Mesenteric fat pad (tissue), 1 donor: Measurements from ENCODE around the gene SP4. TPM values are rescaled to one million over a fixed set of nuclear protein-coding genes. Genes with fewer than 3 reads are reported as not detected.
A peak's percentile ranks its signal among the peaks of the same experiment; 100 is the strongest.

Experiments used
- DNase-seq: peaks from one replicate; pipeline ENCODE4 v3.0.0-alpha.2; 2020; ENCODE audit warnings: low spot score
- long read RNA-seq: library from polyadenylated mRNA; unstranded; transcript quantifications from one replicate; pipeline ENCODE4 v2.0.0, GENCODE V29; 2020
- total RNA-seq: library from RNA; stranded (reverse); fragmentation: NEBNext Ultra II Directional; extraction: Animal tissue kit (Norgen Biotek cat#: 25700); gene quantifications from one replicate; pipeline ENCODE4 v1.2.1, GENCODE V29; 2021
- donor health status: DM: yes; HTN: yes; CAD: no.

SP4 gene
- 3.1 TPM for total RNA-seq
- long read RNA-seq, partial matches to known transcripts, result 0 of 1 reads
- long read RNA-seq, other reads (novel, unspliced or antisense), result 1 of 1 reads

DNA sequence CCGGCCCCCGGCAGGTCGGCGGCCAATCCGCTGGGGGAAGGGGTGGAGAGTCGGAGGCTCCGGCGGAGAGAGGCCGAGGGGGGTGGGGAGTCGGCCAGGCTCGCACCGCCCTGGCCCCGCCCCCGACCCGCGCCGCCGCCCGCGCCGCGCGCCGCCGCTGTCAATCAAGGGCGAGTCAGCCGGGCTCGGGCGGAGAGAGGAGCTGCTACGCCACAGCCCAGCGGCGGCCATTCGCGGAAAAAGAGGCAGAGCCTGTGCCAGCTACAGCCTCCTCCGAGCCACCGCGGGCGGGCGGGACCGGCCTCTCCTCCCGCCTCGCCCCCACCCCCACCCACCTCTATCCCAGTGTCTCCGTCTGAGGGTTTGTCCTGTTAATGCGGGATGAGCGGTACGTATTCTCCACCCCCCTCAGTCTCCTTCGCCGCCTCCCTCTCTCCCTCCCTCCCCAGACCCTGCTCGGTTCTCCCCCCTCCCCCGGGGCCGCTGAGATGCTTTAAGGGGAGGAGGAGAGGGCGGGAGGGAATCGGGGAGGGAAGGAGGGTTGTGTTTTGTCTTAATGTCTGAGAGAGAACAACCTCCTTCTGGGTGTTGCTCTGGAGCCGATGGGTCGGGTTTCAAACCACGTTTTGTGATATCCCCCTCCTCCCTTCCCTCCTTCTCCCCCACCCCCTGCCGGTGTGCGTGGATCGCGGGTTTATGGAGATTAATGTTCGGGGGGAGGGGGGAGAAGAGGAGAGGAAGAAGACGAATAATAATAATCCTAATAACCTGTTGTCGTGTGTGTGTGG is at the start of gene SP4:
Gene SP4, plus strand, starts transcription at position 213 of the 788 bp plus-strand sequence. Its CDS starts 169 bp downstream, at position 382.
- DNase-seq, result peak; percentile 98

DNA sequence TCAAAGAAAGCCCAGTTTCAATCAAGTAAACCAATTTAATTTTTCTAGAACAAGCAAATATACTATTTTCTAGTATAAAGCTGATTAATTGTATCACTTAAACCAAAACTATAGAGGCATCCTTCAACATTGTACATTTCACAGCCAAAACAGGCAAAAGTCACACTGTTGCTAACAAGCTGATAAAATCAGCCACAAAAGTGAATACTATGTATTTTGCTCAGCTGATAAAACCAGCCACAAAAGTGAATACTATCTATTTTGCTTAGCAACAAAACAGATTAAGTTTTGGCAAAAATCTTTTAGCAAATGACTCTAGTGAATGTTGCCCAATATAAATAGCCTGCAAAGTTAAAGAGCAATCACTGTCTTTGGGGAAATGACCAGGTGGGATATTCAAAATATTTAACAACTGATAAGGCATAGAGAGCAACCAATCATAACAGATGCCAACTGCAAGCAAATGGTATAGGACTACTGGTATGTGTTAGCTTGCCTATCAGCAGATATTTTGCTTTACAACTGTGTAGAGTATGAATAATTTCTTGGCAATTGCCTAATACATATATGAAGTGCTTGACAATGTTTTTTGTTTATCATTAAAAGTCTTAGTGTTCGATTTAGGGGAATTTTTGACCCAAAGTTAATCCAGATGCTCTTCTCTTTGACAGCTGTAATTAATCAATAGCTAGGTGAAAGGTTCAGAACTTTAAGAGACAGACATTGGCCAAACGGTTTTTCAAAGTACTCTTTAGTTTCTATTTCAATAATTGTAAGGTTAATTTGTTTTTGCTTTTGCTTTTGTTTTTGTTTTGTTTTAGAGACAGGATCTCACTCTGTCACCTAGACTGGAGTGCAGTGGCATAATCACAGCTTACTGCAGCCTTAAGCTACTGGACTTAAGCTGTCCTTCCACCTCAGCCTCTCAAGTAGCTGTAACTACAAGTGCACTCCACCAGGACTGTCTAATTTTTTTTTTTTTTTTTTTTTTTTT is 44.4 kb upstream of the SP4 start:
- DNase-seq, result no peak

DNA sequence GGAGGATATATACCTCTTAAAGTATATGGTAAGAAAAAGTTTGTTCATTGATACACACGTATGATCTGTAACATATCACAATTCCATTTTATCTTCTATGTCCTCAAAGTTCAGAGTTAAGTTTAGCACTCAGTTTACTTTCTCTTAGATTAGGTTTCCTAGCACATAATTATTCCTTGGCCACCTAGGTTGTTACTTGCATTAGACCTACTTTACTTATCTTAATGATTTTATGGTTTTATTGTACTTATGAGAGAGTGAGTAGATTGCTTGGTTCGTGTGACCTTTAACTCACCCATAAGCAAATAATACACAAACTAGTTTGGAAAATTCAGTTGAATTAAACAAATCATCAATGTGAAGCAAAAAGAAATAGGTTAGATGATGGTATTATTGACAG is 33.9 kb upstream of the SP4 start:
- no peak for DNase-seq

DNA sequence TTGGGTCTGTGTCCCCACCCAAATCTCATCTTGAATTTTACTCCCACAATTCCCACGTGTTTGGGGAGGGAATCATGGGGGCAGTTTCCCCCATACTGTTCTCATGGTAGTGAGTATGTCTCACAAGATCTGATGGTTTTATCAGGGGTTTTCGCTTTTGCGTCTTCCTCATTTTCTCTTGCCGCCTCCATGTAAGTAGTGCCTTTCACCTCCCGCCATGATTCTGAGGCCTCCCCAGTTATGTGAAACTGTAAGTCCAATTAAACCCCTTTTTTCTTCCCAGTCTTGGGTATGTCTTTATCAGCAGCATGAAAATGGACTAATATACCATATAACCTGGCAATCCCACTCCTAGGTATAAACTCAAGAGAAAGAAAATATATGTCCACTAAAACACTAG is 25.9 kb upstream of the SP4 start:
- DNase-seq, result no peak

GRCh38 chr7:21407796-21408480 is 19.9 kb upstream of the SP4 start:
- DNase-seq, result no peak

- no peak for DNase-seq
Observed at GRCh38 chr7:21408481-21408820, 19.4 kb upstream of the SP4 start.

DNA sequence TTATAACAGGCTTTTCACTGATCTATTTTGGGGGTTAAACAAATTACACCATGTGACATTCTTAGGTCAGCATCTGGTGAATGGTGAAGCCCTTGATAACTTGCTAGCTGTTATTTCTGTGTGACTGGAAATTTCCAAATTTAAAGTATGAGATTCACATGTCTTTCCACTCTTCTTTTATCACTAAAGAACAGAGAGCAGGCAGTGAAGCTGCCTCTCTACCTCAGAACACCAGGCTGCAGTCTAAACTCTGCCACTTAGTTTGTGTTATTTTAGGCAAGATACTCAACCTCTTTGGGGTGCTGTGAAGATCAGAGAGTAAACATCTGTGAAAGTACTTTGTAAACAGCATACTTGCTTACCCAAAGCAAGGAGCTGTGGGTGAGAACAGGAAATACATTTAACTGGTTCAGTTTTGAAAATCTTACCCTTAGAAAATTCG is 15.5 kb upstream of the SP4 start:
- DNase-seq, result no peak

- DNase-seq, result no peak
Observed at GRCh38 chr7:21412957-21413356, 14.9 kb upstream of the SP4 start.

DNA sequence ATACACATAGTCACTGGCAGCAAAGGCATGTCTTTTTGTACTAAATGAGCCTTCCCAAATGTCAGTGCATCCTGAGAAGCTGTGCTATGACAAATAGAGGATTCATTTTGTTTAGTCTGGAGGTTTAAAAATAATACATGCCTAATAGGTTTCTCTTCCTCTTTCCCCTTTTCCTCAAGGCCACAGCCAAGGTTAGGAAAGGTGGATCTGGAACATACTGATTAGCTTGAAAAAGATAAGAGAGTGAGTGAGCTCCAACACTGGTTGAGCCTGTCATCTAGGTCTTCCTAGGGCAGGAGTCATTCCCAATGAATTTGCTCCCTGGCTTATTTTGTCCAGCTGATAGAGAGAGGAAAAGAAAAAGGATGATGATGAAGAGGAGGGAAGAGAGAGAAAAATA is 14.4 kb upstream of the SP4 start:
- no peak for DNase-seq

- no peak for DNase-seq
Observed at GRCh38 chr7:21414795-21415393, 13.0 kb upstream of the SP4 start.

- DNase-seq, result no peak
Observed at GRCh38 chr7:21417647-21418046, 10.2 kb upstream of the SP4 start.

- DNase-seq, result no peak
Observed at GRCh38 chr7:21422751-21423150, 5.1 kb upstream of the SP4 start.

DNA sequence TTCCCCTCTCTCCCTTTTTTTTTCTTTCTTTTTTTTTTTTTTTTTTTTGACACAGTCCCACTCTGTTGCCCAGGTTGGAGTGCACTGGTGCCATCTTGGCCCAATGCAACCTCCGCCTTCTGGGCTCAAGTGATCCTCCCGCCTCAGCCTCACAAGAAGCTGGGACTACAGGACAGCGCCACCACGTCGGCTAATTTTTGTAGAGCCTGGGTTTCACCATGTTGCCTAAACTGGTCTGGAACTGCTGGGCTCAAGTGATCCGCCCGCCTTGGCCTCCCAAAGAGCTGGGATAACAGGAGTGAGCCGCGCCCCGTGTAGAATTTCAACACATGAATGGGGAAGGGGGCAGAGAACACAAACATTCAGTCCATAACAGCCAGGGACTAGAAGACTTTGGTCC is 2.6 kb upstream of the SP4 start:
- no peak for DNase-seq

DNA sequence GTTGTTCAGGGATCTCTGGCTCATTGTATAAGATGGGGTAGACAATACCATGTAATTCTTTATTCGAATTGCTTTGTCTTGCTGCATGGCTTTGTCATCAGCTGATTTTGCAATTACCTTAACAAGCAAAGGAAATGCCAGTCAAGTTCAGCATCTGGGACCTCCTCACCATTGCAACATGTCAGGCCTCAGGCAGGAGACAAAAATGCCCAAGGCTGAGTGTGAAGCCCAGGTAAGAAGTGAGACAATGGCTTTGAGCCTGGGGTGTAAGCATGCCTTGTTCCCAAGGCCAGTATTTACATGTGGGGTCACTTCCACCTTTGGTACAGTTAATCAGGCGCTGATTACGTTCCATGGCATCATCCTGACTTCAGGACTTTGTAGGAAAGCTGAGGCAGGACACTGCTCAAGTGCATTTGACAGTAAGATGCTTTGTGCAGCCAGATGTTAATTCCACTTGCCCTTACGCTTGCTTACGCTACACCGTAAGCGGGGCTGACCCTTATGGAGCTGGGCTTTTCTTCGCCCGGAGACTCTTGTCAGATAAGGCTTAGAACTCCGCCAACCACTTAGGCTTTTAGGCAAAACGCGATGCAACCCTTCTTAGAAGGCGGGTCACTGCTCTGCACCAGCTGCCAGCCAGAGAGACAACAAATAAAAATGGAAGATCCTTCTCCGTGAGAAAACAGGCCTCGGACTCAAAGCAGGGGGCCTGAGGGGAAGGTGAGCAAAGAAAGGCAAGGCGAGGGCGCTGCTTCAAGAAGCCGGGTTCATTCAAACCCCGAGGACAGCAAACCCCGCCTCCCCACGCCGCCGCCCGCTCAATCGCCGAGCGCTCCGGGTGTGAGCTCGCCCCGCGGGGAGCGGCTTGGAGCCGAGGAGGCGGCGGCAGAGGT is 1.3 kb upstream of the SP4 start:
- DNase-seq, result no peak

DNA sequence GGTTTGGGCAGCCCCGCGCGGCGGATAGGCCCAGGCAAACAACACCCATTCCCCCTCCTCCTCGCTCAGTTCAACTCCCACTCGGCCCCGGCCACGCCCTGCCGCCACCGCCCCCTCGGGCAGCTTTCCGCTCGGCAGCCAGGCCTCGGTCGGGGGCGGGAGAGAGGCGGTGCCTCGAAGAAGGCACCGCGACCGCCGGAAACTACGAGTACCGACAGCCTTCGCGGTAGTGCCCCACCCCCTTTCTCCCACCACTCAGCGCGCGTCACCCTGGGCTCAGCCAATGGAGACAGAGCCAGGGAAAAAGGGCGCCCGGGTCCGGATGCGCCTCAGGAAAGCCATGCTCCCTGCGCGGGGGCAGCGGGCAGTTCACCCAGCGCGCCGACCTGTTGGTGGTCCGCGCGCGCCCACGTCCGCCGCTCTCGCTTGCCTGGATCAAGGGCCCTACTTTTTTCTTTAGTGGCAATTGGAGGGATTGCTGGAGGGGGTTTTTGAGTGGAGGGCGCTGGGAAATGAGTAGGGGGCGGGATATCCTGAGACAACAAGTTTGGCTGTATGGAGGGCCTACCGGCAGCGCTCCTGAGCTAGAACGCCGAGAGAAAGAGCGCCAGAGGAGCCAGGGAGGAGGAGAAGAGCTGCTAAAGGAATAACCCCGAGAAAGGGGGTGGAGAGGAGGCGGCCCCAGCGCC is 557 bp upstream of the SP4 start:
- DNase-seq, result peak; percentile 99

DNA sequence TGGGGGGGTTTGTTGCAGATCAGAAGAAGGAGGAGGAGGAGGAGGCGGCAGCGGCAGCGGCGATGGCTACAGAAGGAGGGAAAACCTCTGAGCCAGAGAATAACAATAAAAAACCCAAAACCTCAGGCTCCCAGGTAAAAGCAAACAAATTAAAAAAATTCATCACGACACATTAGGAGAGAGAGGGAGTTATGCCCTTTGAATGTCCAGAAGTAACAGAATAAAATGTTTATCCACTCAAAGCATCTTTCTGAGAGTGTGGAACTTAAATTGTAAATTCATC is 717 bp downstream of the SP4 start:
- DNase-seq, result no peak

DNA sequence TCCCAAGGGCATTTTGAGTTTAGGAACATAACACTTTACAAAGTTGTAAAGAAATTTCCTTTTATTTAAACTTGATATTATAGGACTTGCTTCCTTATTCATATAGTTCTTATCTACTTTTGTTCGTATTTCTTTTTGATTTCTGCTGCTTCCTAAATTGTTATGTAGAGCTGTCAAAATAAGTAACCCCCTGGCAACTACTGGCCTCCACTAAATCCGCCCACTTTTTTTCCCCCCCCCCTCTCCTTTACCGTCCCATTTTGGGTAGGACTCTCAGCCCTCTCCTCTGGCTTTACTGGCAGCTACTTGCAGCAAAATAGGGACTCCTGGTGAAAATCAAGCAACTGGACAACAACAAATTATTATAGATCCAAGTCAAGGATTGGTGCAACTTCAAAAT is 1.1 kb downstream of the SP4 start:
- DNase-seq, result no peak

GRCh38 chr7:21429786-21430574 is 2.1 kb downstream of the SP4 start:
- DNase-seq, result no peak

DNA sequence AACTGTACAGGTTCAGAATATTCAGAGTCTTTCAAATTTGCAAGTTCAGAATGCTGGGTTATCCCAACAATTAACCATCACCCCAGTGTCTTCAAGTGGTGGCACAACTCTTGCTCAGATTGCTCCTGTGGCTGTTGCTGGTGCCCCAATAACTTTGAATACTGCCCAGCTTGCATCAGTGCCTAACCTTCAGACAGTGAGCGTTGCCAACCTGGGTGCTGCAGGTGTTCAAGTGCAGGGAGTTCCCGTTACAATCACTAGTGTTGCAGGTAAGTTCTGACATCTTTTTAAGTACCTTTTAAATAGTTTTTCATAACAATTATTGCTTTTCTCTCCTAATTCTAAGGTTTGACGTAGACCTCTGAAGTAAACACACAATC is 2.7 kb downstream of the SP4 start:
- DNase-seq, result no peak
